Osteocyte (in vitro differentiated cells): ENCODE measurements around the gene FLOT1. TPM values are rescaled to one million over a fixed set of nuclear protein-coding genes. Genes with fewer than 3 reads are reported as not detected.

Experiments
- DNase-seq: peaks from one replicate; pipeline ENCODE4 v3.0.0; 2021; ENCODE audit warnings: mixed read lengths; ENCODE audit not compliant: unreplicated experiment; ENCODE audit errors: extremely low spot score
- H3K27ac Mint-ChIP-seq: one replicate; pipeline ENCODE4 v1.8.0; 2021; ENCODE audit warnings: mild to moderate bottlenecking, mixed read lengths; ENCODE audit not compliant: unreplicated experiment
- H3K27me3 Mint-ChIP-seq: one replicate; pipeline ENCODE4 v1.8.0; 2021; ENCODE audit warnings: mixed read lengths; ENCODE audit not compliant: unreplicated experiment
- H3K36me3 Mint-ChIP-seq: one replicate; pipeline ENCODE4 v1.8.0; 2021; ENCODE audit warnings: mixed read lengths; ENCODE audit not compliant: unreplicated experiment
- H3K4me1 Mint-ChIP-seq: one replicate; pipeline ENCODE4 v1.8.0; 2021; ENCODE audit warnings: mixed read lengths; ENCODE audit not compliant: unreplicated experiment
- H3K4me3 Mint-ChIP-seq: one replicate; pipeline ENCODE4 v1.8.0; 2021; ENCODE audit warnings: mild to moderate bottlenecking, moderate library complexity, mixed read lengths; ENCODE audit not compliant: unreplicated experiment
- H3K9me3 Mint-ChIP-seq: one replicate; pipeline ENCODE4 v1.8.0; 2021; ENCODE audit warnings: mixed read lengths; ENCODE audit not compliant: unreplicated experiment
- CTCF ChIP-seq: fragments of 200-600 bp; sonication (generic); IDR thresholded peaks from 2 replicates; pipeline ENCODE4 v1.5.0; 2021; ENCODE audit warnings: antibody characterized with exemption, mild to moderate bottlenecking, moderate library complexity
- total RNA-seq: library from RNA; stranded (reverse); gene quantifications from 2 replicates; pipeline ENCODE4 v1.2.1, GENCODE V29; 2021

The FLOT1 gene
- total RNA-seq, 1 donor from 2014 or later: 88.1 TPM

- no peak for DNase-seq
Measured at GRCh38 chr6:30687659-30688431, 54.6 kb downstream of the FLOT1 start.

GRCh38 chr6:30686908-30687658 is 55.4 kb downstream of the FLOT1 start:
- Mint-ChIP-seq H3K27me3 (no peaks in the 10 kb centered on the region), H3K4me3 (peak overlapping the region; percentile 89), H3K4me1 (peaks cover 66% of the 10 kb centered on the region), H3K36me3 (peaks cover 24% of the 10 kb centered on the region), H3K27ac (peak overlapping the region; percentile 97), H3K9me3 (no peaks in the 10 kb centered on the region)
- no peak for TF ChIP-seq CTCF
- peak; percentile 98 for DNase-seq

More at GRCh38 chr6:30687659-30688431, 54.6 kb downstream of the FLOT1 start:
- Mint-ChIP-seq H3K36me3 (peaks cover 22% of the 10 kb centered on the region), H3K9me3 (no peaks in the 10 kb centered on the region), H3K27ac (peak overlapping the region; percentile 97), H3K4me1 (peaks cover 61% of the 10 kb centered on the region), H3K4me3 (peak overlapping the region; percentile 89), H3K27me3 (no peaks in the 10 kb centered on the region)
- peak; percentile 47 for TF ChIP-seq CTCF

- Mint-ChIP-seq H3K27me3 (no peaks in the 10 kb centered on the region), H3K4me3 (peak within 1 kb of the TSS; percentile 89), H3K9me3 (no peaks in the 10 kb centered on the region), H3K4me1 (peaks cover 68% of the 10 kb centered on the region), H3K27ac (peak within 1 kb of the TSS; percentile 97), H3K36me3 (peaks cover 24% of the 10 kb centered on the region)
- no peak for DNase-seq
- TF ChIP-seq CTCF: no peak
Measured at GRCh38 chr6:30686009-30686907, 56.2 kb downstream of the FLOT1 start, which contains the start of gene PPP1R18. PPP1R18 (minus strand) TSS chr6:30686645; CDS start chr6:30686018, 627 bp downstream.

GRCh38 chr6:30685157-30686008 is 57.1 kb downstream of the FLOT1 start:
- DNase-seq: no peak
- Mint-ChIP-seq H3K4me3 (peak overlapping the region; percentile 89), H3K4me1 (peaks cover 71% of the 10 kb centered on the region), H3K27ac (peak overlapping the region; percentile 97), H3K9me3 (no peaks in the 10 kb centered on the region), H3K36me3 (peaks cover 26% of the 10 kb centered on the region), H3K27me3 (no peaks in the 10 kb centered on the region)
- no peak for TF ChIP-seq CTCF
